ENCODE data around the gene PTBP1.

- TF ChIP-seq CTCF (IDR thresholded peaks at IDR 0.05; ENCODE audit: low read depth, low read length) (no peak), MAX (IDR thresholded peaks at IDR 0.05; ENCODE audit: low read depth, low read length) (0 out of 2 replicates have a peak, but pooled peaks have one; percentile 29), MYC (IDR thresholded peaks at IDR 0.05; ENCODE audit: low read depth, low read length) (peak; percentile 38; the same call in 1 of the 2 replicates)
These were observed 27.6 kb downstream of the PTBP1 start for GRCh38 chr19:824885-825284.
